Cardiac fibroblast (primary cell): Measurements from ENCODE around the gene USP28.
"Not testable (repeated sequence)": the region's sequence is repeated elsewhere in the genome, so short reads cannot be mapped to it uniquely, and the experiment has no call there.

ENCODE experiments used
- DNase-seq, 2 donors: peaks; one replicate each; pipeline versions ENCODE4 v3.0.0 to v3.0.0-alpha.2; 2010; ENCODE audit warnings: low read depth in 2 of 2
- H3K4me3 ChIP-seq, 2 donors: replicated peaks in 1 of 2; 1 replicate in 1 of 2; 2 replicates in 1 of 2; pipeline ENCODE4 v1.5.1; 2011; ENCODE audit warnings: low read depth in 2 of 2, low read length in 2 of 2, mild to moderate bottlenecking in 2 of 2, moderate library complexity in 1 of 2
- TF ChIP-seq, protein P1 (sequence below): IDR thresholded peaks from one replicate; pipeline ENCODE4 v1.5.1; 2011; ENCODE audit warnings: low read depth, mild to moderate bottlenecking, low read length, inconsistent platforms

Gene USP28

DNA sequence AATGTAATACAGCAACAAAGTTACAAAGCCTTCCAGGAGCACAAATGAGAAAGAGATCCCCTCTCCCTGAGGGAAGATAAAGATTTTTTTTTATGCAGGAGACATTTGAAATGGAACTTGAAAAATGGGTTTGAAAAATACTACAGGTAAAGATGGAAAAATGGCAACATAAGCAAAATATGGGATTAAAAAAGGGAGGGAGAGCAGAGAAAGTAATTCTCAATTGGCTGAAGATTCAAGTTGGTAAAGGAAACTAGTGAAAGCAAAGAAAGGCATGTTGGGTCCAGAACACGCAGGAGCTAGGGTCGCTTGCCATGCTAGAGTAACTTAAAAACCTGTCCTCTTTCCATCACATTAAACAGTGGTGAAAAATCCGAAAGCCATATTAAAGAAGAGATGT, 103.4 kb downstream of the USP28 start:
- H3K4me3 ChIP-seq, result no peak overlapping the region
- no peak for DNase-seq
- TF ChIP-seq, protein P1, sequence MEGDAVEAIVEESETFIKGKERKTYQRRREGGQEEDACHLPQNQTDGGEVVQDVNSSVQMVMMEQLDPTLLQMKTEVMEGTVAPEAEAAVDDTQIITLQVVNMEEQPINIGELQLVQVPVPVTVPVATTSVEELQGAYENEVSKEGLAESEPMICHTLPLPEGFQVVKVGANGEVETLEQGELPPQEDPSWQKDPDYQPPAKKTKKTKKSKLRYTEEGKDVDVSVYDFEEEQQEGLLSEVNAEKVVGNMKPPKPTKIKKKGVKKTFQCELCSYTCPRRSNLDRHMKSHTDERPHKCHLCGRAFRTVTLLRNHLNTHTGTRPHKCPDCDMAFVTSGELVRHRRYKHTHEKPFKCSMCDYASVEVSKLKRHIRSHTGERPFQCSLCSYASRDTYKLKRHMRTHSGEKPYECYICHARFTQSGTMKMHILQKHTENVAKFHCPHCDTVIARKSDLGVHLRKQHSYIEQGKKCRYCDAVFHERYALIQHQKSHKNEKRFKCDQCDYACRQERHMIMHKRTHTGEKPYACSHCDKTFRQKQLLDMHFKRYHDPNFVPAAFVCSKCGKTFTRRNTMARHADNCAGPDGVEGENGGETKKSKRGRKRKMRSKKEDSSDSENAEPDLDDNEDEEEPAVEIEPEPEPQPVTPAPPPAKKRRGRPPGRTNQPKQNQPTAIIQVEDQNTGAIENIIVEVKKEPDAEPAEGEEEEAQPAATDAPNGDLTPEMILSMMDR, result no peak

DNA sequence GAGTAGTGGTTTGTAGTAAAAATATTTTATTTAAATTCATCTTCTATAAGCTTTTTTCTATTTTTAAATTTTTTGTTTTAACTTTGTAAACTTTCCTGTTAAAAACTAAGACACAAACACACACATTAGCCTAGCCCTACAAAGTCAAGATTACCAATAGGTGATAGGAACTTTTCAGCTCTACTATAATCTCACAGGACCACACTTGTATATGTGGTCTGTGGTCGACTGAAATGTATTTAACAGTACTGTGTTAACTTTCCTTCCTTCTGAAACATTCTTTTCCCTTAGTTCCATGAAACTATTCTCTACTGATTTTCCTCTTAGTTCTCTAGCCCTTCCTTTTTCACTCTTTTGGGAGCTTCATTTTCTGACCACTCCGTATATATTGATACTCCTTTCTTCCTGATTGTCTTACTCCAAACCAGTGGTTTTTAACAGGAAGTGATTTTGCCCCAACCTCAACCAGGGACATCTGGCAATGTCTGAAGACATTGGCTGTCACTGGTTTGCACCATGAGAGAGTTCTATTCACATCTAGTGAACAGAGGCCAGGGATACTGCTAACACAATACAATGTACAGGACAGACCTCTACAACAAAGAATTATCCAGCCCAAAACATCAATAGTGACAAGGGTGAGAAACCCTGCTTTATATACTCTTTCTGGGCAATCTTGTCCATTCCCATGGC, 110.7 kb downstream of the USP28 start:
- TF ChIP-seq, protein P1, result no peak
- H3K4me3 ChIP-seq, result no peak overlapping the region
- DNase-seq, result no peak

DNA sequence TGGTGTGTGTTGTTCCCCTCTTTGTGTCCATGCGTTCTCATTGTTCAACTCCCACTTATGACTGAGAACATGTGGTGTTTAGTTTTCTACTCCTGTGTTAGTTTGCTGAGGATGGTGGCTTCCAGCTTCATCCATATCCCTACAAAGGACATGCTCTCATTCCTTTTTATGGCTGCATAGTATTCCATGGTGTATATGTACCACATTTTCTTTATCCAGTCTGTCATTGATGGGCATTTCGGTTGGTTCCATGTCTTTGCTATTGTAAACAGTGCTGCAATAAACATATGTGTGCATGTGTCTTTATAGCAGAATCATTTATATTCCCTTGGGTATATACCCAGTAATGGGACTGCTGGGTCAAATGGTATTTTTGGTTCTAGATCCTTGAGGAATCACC, 112.3 kb downstream of the USP28 start:
- DNase-seq, H3K4me3 ChIP-seq: not testable (repeated sequence)

DNA sequence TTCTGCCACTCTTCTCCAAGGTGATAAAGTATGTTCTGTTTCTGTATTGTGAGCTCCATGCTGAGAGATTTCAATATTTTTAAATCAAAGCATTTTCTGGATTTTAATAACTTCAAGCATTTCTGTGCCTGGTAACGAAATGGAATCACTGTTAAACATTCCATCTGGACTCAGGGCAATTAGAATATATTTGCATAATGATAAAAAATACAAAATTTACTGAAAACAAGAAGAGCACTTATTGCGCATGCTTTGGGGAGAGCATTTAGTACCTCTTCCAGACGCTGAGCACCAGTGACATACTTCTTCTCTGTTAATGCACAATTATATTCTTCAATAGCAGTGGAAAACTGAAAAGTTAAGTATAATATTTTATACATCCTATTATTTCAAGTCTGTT, 115.1 kb downstream of the USP28 start:
- DNase-seq, result no peak
- no peak overlapping the region for H3K4me3 ChIP-seq
- TF ChIP-seq, protein P1, result no peak

DNA sequence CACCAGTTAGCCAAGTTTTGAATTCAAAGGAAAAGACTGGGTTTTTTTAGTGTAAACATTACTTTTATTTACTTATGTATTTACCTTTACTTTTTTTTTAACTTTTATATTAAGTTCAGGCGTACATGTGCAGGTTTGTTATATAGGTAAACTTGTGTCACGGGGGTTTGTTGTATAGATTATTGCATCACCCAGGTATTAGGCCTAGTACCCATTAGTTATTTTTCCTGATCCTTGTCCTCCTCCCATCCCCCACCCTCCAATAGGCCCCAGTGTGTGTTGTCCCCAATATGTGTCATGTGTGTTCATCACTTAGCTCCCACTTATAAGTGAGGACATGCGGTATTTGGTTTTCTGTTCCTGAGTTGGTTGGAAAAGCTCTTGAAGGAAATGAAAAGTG, 122.4 kb downstream of the USP28 start:
- no peak overlapping the region for H3K4me3 ChIP-seq
- TF ChIP-seq, protein P1, result no peak

More for the DNA sequence above, 122.4 kb downstream of the USP28 start:
- DNase-seq, result no peak
